Mesodermal cell (in vitro differentiated cells): ENCODE data around the gene TTLL11.
"Not testable (repeated sequence)": the region's sequence is repeated elsewhere in the genome, so short reads cannot be mapped to it uniquely, and the experiment has no call there.

Source experiments
- H3K27ac ChIP-seq: 2 replicates; pipeline ENCODE4 v1.7.0; 2013; ENCODE audit warnings: mild to moderate bottlenecking, low read depth, low read length, moderate library complexity; ENCODE audit not compliant: severe bottlenecking
- H3K36me3 ChIP-seq: 2 replicates; pipeline ENCODE4 v1.7.1; 2013; ENCODE audit warnings: mild to moderate bottlenecking, low read length, moderate library complexity; ENCODE audit not compliant: control insufficient read depth, insufficient read depth
- H3K4me1 ChIP-seq: one replicate; pipeline ENCODE4 v1.7.1; 2013; ENCODE audit warnings: mild to moderate bottlenecking, low read length; ENCODE audit not compliant: insufficient read depth, control insufficient read depth, poor library complexity, severe bottlenecking
- H3K4me3 ChIP-seq: 2 replicates; pipeline ENCODE4 v1.7.0; 2013; ENCODE audit warnings: low read length, control low read depth, mild to moderate bottlenecking; ENCODE audit not compliant: insufficient read depth, poor library complexity, severe bottlenecking; ENCODE audit errors: extremely low read depth
- H3K9me3 ChIP-seq: 2 replicates; pipeline ENCODE4 v1.7.1; 2013; ENCODE audit warnings: mild to moderate bottlenecking, low read length, moderate library complexity; ENCODE audit not compliant: control insufficient read depth
- WGBS, 2 experiments: methylation state at CpG; one replicate each; pipeline ENCODE4 v1.1.5; 2013; ENCODE audit warnings: missing lambda C conversion rate in 2 of 2; ENCODE audit not compliant: insufficient coverage in 2 of 2; 5-methylcytosine and 5-hydroxymethylcytosine counted together

Gene TTLL11

GRCh38 chr9:121794334-121794733 is 298.8 kb downstream of the TTLL11 start:
- not testable (repeated sequence) for H3K36me3 ChIP-seq, H3K9me3 ChIP-seq, H3K4me1 ChIP-seq, H3K4me3 ChIP-seq, H3K27ac ChIP-seq
- 88 to 98% methylated on average over 5 to 6 of the region's 6 CpGs for WGBS, 2 experiments

GRCh38 chr9:121792476-121792875 is 300.6 kb downstream of the TTLL11 start:
- not testable (repeated sequence) for H3K9me3 ChIP-seq, H3K36me3 ChIP-seq, H3K4me1 ChIP-seq, H3K27ac ChIP-seq, H3K4me3 ChIP-seq
- WGBS, 2 experiments, result 96 to 98% methylated on average over 7 to 8 of the region's 10 CpGs

- H3K36me3 ChIP-seq, result no peaks in the 10 kb centered on the region
- no peak overlapping the region for H3K27ac ChIP-seq
- no peaks in the 10 kb centered on the region for H3K4me1 ChIP-seq
- no peaks in the 10 kb centered on the region for H3K9me3 ChIP-seq
- no peak overlapping the region for H3K4me3 ChIP-seq
- 96 to 100% methylated on average over 2 to 12 of the region's 14 CpGs for WGBS, 2 experiments
Measured at GRCh38 chr9:121790841-121791240, 302.3 kb downstream of the TTLL11 start.

- peaks cover 19% of the 10 kb centered on the region for H3K36me3 ChIP-seq
- no peak overlapping the region for H3K27ac ChIP-seq
- peaks cover 7% of the 10 kb centered on the region for H3K4me1 ChIP-seq
- H3K4me3 ChIP-seq, result no peak overlapping the region
- WGBS, 2 experiments, result 76 to 81% methylated on average over 6 to 10 of the region's 15 CpGs
- no peaks in the 10 kb centered on the region for H3K9me3 ChIP-seq
Measured at GRCh38 chr9:121788686-121789366, 304.3 kb downstream of the TTLL11 start.

- peaks cover 19% of the 10 kb centered on the region for H3K4me1 ChIP-seq
- 83 to 90% methylated on average over 2 to 6 of the region's 8 CpGs for WGBS, 2 experiments
- H3K9me3 ChIP-seq, result no peaks in the 10 kb centered on the region
- H3K36me3 ChIP-seq, result peaks cover 38% of the 10 kb centered on the region
- H3K4me3 ChIP-seq, result no peak overlapping the region
- H3K27ac ChIP-seq, result no peak overlapping the region
Measured at GRCh38 chr9:121786998-121787422, 306.1 kb downstream of the TTLL11 start.

GRCh38 chr9:121786543-121786948 is 306.6 kb downstream of the TTLL11 start:
- H3K4me1 ChIP-seq, result peaks cover 19% of the 10 kb centered on the region
- no peak overlapping the region for H3K4me3 ChIP-seq
- 89 to 90% methylated on average over 4 to 5 of the region's 5 CpGs for WGBS, 2 experiments
- no peaks in the 10 kb centered on the region for H3K9me3 ChIP-seq
- peaks cover 42% of the 10 kb centered on the region for H3K36me3 ChIP-seq
- no peak overlapping the region for H3K27ac ChIP-seq

GRCh38 chr9:121785673-121786542 is 307.2 kb downstream of the TTLL11 start:
- Histone ChIP-seq H3K4me1 (peaks cover 19% of the 10 kb centered on the region), H3K4me3 (no peak overlapping the region), H3K27ac (no peak overlapping the region), H3K36me3 (peaks cover 48% of the 10 kb centered on the region), H3K9me3 (no peaks in the 10 kb centered on the region)
- WGBS, 2 experiments, result 93 to 97% methylated on average over 10 to 11 of the region's 11 CpGs

- Histone ChIP-seq H3K27ac (no peak overlapping the region), H3K4me3 (no peak overlapping the region), H3K9me3 (no peaks in the 10 kb centered on the region), H3K36me3 (peaks cover 58% of the 10 kb centered on the region), H3K4me1 (peaks cover 19% of the 10 kb centered on the region)
- WGBS, 2 experiments, result 67 to 73% methylated on average over 10 of the region's 17 CpGs
Measured at GRCh38 chr9:121784731-121785411, 308.2 kb downstream of the TTLL11 start.

GRCh38 chr9:121783521-121784507 is 309.3 kb downstream of the TTLL11 start:
- H3K4me1 ChIP-seq, result peaks cover 20% of the 10 kb centered on the region
- no peaks in the 10 kb centered on the region for H3K9me3 ChIP-seq
- H3K36me3 ChIP-seq, result peaks cover 64% of the 10 kb centered on the region
- H3K4me3 ChIP-seq, result no peak overlapping the region
- WGBS, 2 experiments, result 76 to 79% methylated on average over 23 to 24 of the region's 26 CpGs
- no peak overlapping the region for H3K27ac ChIP-seq

- H3K4me3 ChIP-seq, result no peak overlapping the region
- WGBS, 2 experiments, result 100% methylated on average over 2 of the region's 2 CpGs; no CpG with 5 or more reads in 1 of the 2 experiments
- H3K27ac ChIP-seq, result no peak overlapping the region
- H3K36me3 ChIP-seq, result peaks cover 66% of the 10 kb centered on the region
- H3K4me1 ChIP-seq, result peaks cover 27% of the 10 kb centered on the region
- no peaks in the 10 kb centered on the region for H3K9me3 ChIP-seq
Measured at GRCh38 chr9:121783111-121783510, 310.0 kb downstream of the TTLL11 start.
